Measurements from ENCODE around the gene NHLH1.

Gene NHLH1

GRCh38 chr1:160421881-160422280, 55.0 kb downstream of the NHLH1 start:
- TF ChIP-seq ARNTL (CRISPR knock-in tag; IDR thresholded peaks at IDR 0.05; ENCODE audit: borderline replicate concordance, low read depth) (no peak), OSR1 (CRISPR knock-in tag; IDR thresholded peaks at IDR 0.05) (no peak), CSDC2 (CRISPR knock-in tag; IDR thresholded peaks at IDR 0.05) (no peak), GLIS3 (CRISPR knock-in tag; IDR thresholded peaks at IDR 0.05) (no peak), CSRNP3 (CRISPR knock-in tag; IDR thresholded peaks at IDR 0.05) (no peak), ZFP30 (CRISPR knock-in tag; IDR thresholded peaks at IDR 0.05) (no peak), PATZ1 (CRISPR knock-in tag; IDR thresholded peaks at IDR 0.05; ENCODE audit: borderline replicate concordance) (no peak), ZFP3 (CRISPR knock-in tag; IDR thresholded peaks at IDR 0.05) (no peak), SNAI2 (CRISPR knock-in tag; IDR thresholded peaks at IDR 0.05) (no peak), TOX (CRISPR knock-in tag; IDR thresholded peaks at IDR 0.05; ENCODE audit: borderline replicate concordance) (no peak), PPARA (CRISPR knock-in tag; IDR thresholded peaks at IDR 0.05; ENCODE audit: borderline replicate concordance) (no peak), BACH2 (CRISPR knock-in tag; IDR thresholded peaks at IDR 0.05; ENCODE audit: borderline replicate concordance) (no peak), TCF4 (CRISPR knock-in tag; IDR thresholded peaks at IDR 0.05; ENCODE audit: borderline replicate concordance) (no peak), ZNF565 (CRISPR knock-in tag; conservative IDR thresholded peaks at IDR 0.05; ENCODE audit: low read depth) (no peak)
- ATAC-seq = no peak

All from SK-N-SH treated with all-trans-retinoic acid at 6 μM for 48 hours (cell line).